ENCODE results near the gene OLFML1.

OLFML1 gene

GRCh38 chr11:7484131-7484530, 1.2 kb upstream of the OLFML1 start:
- no peak for DNase-seq

GRCh38 chr11:7484645-7485044, 661 bp upstream of the OLFML1 start:
- DNase-seq, result no peak

- no peak for DNase-seq
These were observed 933 bp downstream of the OLFML1 start for GRCh38 chr11:7486098-7486780.

- DNase-seq, result no peak
These were observed 1.5 kb downstream of the OLFML1 start for GRCh38 chr11:7486781-7487140.

DNA sequence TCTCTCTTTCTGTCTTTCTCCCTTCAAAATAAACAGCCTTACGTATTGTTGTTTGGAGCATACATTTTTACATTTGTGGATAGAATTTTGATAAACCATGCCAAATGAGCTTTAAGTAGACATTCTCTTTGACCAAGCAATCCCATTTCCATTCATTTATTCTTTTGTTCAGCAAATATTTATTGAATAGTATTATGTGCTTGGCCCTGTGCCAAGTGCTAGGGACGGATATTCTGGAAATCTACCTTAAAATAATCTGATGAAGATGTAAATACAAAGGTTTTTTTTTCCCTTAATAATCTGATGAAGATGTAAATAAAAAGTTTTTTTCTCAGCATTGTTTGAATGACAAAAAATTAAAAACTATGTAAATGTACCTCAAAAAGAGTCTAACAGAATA, 2.1 kb downstream of the OLFML1 start:
- no peak for DNase-seq

GRCh38 chr11:7488681-7489080, 3.4 kb downstream of the OLFML1 start:
- no peak for DNase-seq

- DNase-seq, result no peak
These were observed 4.1 kb downstream of the OLFML1 start for GRCh38 chr11:7489376-7489775.

DNA sequence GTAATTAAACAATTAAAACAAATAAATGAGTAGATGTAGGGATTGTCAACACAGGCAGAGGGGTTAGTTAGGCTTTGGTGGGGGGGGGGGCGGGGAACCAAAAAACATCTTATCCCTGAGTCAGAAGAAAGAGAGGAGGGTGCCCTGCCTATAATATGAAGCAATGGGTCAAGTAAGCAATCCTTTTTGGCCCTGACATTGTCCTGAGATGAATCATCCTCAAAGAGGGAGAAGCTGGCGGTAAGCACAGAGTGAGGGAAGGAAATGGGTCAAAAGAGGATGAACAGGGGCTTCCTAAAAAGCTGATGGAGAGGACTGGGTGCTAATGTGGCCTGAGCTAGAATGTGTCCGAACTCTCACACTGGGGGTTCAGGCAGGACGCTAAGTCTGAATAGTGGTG, 4.7 kb downstream of the OLFML1 start:
- DNase-seq, result no peak

DNA sequence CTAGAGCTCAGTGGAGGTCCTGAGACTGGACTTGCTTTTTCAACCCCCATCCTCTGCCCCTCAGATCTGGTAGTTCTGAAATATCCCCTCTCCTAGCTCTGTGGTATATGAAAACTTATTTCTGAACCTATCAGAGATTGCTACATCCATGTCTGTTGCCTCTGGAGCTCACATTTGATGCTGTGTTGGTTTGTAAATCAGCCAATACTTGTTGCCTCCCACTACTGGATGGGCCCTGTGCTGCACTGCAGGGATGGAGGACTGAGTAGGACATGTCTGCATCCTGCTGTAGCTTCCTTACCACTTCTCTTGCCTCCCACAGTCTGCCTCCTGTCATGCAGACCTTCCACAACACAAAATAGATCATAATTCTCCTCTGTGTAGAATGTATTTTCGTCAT, 5.2 kb downstream of the OLFML1 start:
- no peak for DNase-seq

DNA sequence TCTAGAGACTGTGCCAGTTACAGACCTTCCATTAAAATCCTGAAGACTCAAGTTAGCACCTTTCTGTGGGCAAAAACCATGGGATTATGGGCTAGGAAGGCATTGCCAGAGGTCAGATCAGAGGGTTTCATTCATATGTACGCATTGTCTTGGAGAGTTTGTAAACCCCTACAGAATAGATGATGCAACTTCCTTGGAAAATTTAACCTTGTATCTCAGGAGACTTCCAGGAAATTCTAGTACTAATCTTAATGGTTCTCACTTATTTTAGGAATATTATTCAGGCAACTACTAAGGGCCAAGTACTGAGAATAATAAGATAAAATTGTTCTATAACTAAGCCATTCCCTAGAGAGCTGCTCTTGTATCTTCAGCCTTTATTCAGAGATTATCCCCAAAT, 6.9 kb downstream of the OLFML1 start:
- no peak for DNase-seq

- no peak for DNase-seq
These were observed 8.4 kb downstream of the OLFML1 start for GRCh38 chr11:7493670-7494069.

DNA sequence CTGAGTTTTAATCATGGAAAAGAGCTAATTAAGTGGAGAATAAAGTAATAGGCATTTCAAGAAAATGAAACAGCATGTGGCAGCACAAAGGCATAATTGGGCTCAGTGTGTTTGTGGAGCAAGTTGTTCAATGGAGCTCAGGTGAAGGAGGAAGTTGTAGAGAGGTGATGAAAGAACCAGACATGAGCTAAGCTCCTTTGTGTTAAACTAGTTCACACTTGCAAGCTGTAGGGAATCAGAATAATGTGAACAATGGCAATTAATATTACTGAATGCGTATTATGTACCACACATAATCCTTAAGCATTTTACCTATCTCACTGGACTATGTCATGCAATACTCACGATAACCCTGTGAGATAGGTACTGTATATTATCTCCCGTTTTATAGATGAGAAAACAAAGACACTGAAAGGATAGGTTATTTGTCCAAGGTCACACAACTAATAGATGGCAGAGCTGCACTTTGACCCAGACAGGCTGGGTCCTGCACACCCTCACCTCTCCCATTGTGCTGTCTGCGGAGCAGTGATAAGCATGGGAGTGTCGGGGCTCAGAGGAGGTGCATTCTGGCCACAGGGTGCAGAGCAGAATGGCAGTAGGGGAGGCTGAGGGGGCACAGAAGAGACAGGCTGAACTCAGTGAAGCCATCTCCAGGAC, 8.9 kb downstream of the OLFML1 start:
- DNase-seq, result no peak

- DNase-seq, result no peak
These were observed 10.7 kb downstream of the OLFML1 start for GRCh38 chr11:7495882-7496551.

DNA sequence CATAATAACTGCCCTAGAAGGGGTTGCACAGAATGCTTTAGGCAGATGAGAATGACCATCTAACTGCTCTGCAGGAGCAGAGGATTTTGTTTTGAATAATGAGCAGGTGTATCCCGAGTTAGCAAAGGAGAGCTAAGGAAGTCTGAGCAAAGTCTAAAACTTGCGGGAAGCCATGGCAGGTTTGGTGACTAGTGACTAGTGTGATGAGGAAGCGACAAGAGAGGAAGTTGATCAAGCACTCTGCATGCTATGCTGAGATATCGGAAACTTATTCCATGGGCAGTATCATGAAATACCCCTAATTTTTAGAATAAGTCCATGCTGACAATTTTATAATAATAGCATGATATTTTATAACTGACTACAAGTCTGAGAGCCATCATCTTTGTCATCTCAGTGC, 12.9 kb downstream of the OLFML1 start:
- DNase-seq, result no peak

DNA sequence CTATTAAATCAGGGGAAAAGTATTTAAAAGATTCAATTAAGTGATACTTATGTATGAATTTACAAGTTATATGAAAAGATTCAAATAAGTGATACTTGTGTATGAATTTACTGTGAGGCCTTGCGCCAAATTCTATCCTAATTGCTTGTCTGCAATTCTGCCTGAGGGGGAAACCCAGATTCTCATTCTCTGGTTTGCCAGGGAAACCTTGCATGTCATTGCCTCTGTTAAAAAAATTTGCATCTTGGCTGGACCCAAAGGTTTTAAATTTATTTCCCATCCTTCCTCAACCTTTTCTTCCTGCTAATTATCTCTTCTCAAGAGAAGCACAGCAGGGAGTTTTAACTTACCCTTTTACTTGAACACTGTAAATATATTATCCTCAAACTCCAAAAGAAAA, 13.8 kb downstream of the OLFML1 start:
- DNase-seq, result no peak

DNA sequence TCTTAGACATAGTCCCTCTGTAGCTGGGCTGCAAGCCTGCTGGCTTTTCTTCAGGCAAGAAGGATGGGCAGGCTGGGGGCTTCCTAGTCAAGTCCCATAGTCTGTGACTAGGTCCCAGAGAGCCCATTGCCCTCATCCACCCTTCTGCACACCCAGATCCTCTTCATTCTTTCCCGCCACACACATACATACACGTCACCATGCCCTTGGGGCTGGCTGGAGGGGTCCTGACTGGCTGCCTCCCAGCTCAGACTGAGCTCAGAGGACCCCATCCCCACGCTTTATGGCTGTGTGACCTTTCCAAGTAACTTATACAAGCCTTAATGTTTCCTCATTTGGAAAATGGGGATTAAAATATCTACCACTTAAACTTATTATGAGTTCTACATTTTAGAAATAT, 14.9 kb downstream of the OLFML1 start:
- DNase-seq, result no peak

- no peak for DNase-seq
These were observed 15.9 kb downstream of the OLFML1 start for GRCh38 chr11:7501251-7501650.

GRCh38 chr11:7501894-7502293, 16.6 kb downstream of the OLFML1 start:
- no peak for DNase-seq

DNA sequence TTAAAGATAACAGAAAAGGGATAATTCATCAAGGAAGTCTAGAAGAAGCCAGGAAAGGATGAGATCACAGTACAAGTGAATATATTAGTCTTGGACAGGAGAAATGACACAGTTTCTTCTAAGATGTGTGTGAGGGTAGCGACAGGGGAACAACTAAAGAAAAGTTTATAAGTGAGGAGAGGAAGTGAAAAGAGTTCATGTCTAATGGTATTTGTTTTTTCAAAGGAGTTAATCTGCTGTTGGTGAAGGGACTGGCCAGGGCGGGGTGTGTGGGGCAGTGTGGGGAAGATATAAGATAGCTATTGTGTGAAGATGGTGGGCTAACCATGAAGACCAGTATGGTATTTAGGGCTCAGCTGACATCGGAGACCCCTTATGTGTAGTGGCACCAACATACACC, 20.9 kb downstream of the OLFML1 start:
- no peak for DNase-seq

- no peak for DNase-seq
These were observed 22.8 kb downstream of the OLFML1 start for GRCh38 chr11:7508087-7508486.

GRCh38 chr11:7509966-7510365, 24.7 kb downstream of the OLFML1 start:
- no peak for DNase-seq

GRCh38 chr11:7511401-7511800, 26.1 kb downstream of the OLFML1 start:
- peak; percentile 86 for DNase-seq

DNA sequence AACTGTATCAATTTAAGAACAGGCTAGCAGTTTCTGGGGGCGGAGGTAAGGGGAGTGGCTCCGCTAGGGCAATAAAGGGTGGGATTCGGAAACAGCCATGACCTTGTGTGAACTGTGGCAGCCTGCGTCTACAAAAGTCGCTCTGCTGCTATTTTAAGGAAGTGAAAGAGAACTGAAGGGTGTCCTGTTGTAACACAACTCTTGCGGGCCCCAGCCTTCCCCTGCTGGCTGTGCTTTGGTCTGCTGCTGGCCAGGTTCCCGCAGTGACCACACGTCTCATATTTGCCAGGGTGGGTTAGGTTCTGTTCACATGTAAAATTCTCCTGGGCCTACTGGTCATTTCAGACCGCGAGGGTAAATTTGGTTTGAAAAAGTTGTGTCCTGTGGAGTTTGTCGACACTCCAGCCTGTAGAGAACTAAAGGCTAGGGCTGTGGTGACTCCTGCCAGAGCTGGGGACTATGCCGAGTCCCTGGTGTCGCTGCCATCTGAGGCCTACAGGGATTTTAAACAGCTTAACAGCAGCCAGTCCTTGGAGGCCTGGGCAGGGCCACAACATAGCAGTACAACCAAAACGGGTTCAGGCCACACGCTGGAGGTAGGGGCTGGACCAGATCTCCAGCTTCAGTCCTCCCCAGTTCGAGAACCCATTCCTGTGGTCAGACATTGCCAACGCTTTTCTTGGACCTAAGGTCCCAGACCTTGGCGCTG, 27.4 kb downstream of the OLFML1 start:
- peak; percentile 70 for DNase-seq
